NB4 (cell line): Measurements from ENCODE around the gene QARS1.

Source experiments
- DNase-seq: peaks from one replicate; pipeline ENCODE4 v3.0.0; 2010; ENCODE audit warnings: low read depth
- H3K4me3 ChIP-seq: one replicate; pipeline ENCODE4 v1.5.1; 2011; ENCODE audit warnings: mild to moderate bottlenecking, low read depth, low read length, moderate library complexity
- MYC ChIP-seq: IDR thresholded peaks from 2 replicates; pipeline ENCODE4 v1.6.1; 2011; ENCODE audit warnings: low read depth, low read length
- POLR2A ChIP-seq: IDR thresholded peaks from 2 replicates; pipeline ENCODE4 v1.6.1; 2011; ENCODE audit warnings: mild to moderate bottlenecking; ENCODE audit not compliant: insufficient read length; ENCODE audit errors: extremely low read depth
- TF ChIP-seq, protein P1 (sequence below): IDR thresholded peaks from one replicate; pipeline ENCODE4 v1.5.1; 2012; ENCODE audit warnings: low read depth, low read length
- TF ChIP-seq, protein P2 (sequence below): IDR thresholded peaks from 2 replicates; pipeline ENCODE4 v1.6.1; 2011; ENCODE audit warnings: low read depth, low read length

QARS1 gene

DNA sequence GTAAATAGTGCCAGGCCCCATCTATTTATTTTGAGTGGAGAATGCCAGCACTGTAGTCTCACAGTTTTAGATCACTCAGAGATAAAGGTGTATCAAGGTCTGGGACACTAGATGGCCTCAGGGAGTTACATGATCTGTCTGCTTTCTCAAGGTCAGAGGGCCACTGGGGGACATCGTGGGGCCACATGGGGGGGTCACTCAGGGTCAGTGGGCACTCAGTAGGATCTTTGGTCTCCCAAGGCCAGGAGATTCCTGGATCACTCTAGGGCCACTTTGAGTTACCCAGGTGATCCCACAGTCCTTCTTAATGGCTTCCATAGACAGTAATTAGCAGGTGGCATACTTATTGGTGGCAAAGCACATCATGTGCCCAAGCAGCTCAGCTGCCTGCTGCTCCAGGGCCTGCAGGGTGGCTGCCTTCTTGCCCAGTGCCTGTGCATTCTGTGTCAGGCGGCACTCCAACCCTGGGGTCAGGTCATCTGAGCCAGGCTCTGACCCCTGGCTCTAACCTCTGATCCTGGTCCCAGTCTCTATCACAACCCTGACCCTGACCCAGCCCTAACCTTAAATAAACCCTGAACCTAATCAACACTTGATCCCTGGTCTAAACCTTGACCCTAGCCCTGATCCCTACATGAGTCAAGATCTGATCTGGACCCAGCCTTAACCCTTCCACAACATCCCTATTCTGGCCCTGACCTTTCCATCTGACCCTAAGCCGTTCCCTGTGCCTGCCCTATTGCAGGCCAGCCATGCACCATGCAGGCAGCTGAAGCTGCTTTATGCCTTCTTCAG lies 30.1 kb upstream of the QARS1 start:
- TF ChIP-seq, protein P1, sequence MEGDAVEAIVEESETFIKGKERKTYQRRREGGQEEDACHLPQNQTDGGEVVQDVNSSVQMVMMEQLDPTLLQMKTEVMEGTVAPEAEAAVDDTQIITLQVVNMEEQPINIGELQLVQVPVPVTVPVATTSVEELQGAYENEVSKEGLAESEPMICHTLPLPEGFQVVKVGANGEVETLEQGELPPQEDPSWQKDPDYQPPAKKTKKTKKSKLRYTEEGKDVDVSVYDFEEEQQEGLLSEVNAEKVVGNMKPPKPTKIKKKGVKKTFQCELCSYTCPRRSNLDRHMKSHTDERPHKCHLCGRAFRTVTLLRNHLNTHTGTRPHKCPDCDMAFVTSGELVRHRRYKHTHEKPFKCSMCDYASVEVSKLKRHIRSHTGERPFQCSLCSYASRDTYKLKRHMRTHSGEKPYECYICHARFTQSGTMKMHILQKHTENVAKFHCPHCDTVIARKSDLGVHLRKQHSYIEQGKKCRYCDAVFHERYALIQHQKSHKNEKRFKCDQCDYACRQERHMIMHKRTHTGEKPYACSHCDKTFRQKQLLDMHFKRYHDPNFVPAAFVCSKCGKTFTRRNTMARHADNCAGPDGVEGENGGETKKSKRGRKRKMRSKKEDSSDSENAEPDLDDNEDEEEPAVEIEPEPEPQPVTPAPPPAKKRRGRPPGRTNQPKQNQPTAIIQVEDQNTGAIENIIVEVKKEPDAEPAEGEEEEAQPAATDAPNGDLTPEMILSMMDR: no peak
- TF ChIP-seq POLR2A (no peak), MYC (no peak)
- TF ChIP-seq, protein P2, sequence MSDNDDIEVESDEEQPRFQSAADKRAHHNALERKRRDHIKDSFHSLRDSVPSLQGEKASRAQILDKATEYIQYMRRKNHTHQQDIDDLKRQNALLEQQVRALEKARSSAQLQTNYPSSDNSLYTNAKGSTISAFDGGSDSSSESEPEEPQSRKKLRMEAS: no peak
- H3K4me3 ChIP-seq: no peak overlapping the region
- no peak for DNase-seq

DNA sequence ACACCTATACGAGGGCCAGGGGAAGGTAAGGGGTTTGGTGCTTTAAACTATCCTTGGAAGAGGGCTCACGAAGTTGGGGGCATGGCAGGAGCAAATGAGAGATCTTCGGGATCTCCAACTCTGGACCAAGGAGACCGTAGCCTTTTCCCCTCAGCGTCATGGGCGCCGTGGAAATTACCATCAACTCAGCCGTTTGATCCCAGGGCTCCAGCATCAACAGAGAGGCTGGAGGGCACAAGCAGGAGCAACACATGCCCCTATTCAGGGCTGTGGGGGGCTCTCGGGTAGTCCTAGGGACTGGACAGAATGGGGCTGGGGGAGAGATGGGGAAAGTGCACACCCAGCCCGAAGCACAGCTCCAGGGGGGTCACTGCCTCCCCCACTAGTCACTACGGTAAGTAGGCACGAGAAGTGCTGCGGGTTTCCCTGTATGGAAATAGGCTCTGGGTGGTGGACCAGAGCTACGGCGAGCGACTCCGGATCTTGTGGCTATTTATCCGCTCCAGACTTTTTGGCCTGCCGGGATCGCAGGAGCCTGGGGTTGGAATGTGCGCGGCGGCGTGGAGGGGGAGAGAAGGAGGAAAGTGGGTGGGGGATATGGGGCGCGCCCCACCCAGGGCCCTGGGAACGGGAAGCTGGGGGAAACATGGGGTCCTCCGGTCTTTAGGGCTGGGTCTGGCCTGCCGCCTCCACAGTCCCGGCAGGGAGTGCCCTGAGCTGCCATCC lies 28.8 kb upstream of the QARS1 start:
- TF ChIP-seq, protein P1: no peak
- TF ChIP-seq MYC (no peak), POLR2A (no peak)
- TF ChIP-seq, protein P2: no peak
- peak; percentile 42 for DNase-seq
- H3K4me3 ChIP-seq: no peak overlapping the region

DNA sequence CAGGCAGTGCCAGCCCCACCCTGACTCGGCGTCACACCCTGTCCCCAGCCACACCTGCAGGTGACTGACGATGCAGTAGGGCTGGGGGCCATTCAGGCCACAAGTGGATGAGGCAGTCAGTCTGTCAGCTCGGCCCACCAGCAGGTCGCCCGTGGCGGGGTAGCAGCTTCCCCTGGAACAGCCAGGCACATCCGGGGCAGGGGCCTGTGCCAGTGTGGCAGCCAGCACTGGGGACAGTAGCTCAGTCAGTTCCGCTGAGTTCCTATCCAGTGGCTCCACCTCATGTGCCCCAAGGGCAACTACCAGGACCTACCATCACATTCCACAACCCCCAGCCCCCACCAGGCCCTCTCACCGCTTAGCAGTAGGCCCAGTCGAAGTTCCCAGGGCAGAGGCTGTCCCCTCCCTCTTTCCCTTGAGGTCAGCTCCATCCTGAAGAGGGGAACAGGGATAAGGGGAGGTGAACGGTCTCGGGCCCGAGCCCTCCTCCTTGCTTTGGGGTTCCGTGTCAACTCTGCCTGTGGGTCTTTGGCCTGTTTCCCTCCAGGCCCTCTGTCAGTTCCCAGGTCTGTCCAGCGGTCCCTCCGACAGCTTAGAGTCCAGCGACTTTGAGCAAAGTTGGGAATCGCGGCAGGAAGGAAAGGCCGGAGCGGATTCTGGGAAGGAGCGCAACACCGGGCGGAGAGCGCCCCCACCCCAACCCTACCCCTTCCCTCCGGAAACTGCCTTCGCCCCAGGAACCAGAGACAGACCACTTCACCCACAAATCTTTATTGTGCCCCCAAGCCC lies 28.1 kb upstream of the QARS1 start, which contains the start of gene LAMB2:
Gene LAMB2 (minus strand): TSS at position 614 of the 789 bp plus-strand sequence. CDS start 183 bp downstream, at position 431.
- TF ChIP-seq, protein P1: no peak
- TF ChIP-seq MYC: no peak
- no peak for TF ChIP-seq POLR2A
- TF ChIP-seq, protein P2: no peak
- DNase-seq: no peak
- H3K4me3 ChIP-seq: no peak within 1 kb of the TSS

DNA sequence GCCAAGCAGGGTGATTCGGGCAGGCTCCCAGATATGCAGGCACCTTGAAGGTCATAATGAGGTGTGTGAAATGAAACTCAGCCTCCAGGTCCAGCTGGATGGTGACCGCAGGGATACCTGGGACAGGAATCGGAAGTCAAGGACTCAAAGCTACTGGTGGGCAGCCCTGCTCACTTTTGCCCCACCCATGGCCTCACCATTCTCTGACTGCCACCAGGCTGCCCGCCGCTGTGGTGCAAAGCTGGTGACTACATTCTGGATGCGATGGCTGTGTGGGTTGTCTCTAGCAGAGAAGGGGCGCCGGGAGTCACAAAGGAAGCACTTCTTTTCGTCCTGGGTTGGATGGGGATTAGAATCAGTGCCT lies 27.5 kb upstream of the QARS1 start:
- H3K4me3 ChIP-seq: no peak overlapping the region
- DNase-seq: no peak
- TF ChIP-seq POLR2A (no peak), MYC (no peak)
- TF ChIP-seq, protein P2: no peak
- TF ChIP-seq, protein P1: no peak

DNA sequence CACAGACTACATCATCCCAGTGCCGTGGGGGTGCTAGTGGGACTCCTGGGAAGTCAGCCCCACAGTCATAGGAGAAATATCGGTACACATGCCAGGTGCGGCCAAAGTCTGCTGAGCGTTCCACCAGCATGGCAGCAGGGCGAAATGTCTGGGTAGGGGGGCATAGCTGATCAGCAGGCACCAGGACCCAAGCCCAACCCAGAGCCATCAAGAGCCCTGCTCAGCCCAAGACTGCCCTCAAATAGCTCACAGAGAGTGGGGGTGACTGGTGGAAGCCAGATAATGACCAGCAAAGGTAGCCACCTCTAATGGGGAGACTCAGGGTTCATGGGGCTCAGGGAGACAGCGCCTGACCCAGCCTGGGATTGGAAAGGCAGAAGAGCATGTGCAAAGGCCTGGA lies 27.0 kb upstream of the QARS1 start:
- no peak overlapping the region for H3K4me3 ChIP-seq
- TF ChIP-seq, protein P2: no peak
- TF ChIP-seq POLR2A: no peak
- no peak for DNase-seq
